Bronchial epithelial cell (primary cell): ENCODE data around the gene TTC39C. TPM values are rescaled to one million over a fixed set of nuclear protein-coding genes. Genes with fewer than 3 reads are reported as not detected.

Experiments
- DNase-seq: peaks from one replicate; pipeline ENCODE4 v3.0.0-alpha.2; 2010; ENCODE audit warnings: low read depth
- FAIRE-seq: peaks from 2 replicates; lab custom pipeline; 2011; peaks lifted over from hg19 to GRCh38; lab: Jason Lieb, UNC
- H3K27me3 ChIP-seq: 2 replicates; pipeline ENCODE4 v1.5.1; 2011; ENCODE audit warnings: low read length; ENCODE audit not compliant: control insufficient read depth, insufficient read depth
- H3K36me3 ChIP-seq: 2 replicates; pipeline ENCODE4 v1.5.1; 2011; ENCODE audit warnings: low read length; ENCODE audit not compliant: control insufficient read depth, insufficient read depth
- H3K4me3 ChIP-seq: 2 replicates; pipeline ENCODE4 v1.5.1; 2011; ENCODE audit warnings: mild to moderate bottlenecking, low read depth, low read length, control low read depth
- CTCF ChIP-seq: IDR thresholded peaks from 2 replicates; pipeline ENCODE4 v1.5.1; 2011; ENCODE audit warnings: mild to moderate bottlenecking, moderate library complexity, low read length, control low read depth, inconsistent platforms; ENCODE audit not compliant: insufficient read depth, severe bottlenecking
- total RNA-seq: library from RNA; depleted of rRNA; stranded (reverse); fragments of >200 nt; gene quantifications from 2 replicates; pipeline ENCODE4 v1.2.1, GENCODE V29; 2014

The TTC39C gene
- total RNA-seq, 1 donor from 2014 or later, result 15.3 TPM

- no peak for DNase-seq
- no peak for FAIRE-seq
- Histone ChIP-seq H3K4me3 (no peak overlapping the region), H3K27me3 (no peaks in the 10 kb centered on the region), H3K36me3 (no peaks in the 10 kb centered on the region)
- TF ChIP-seq CTCF, result no peak
Observed at GRCh38 chr18:24003903-24004640, 10.5 kb upstream of the TTC39C start.

- DNase-seq, result peak; percentile 50
- TF ChIP-seq CTCF, result no peak
Observed at GRCh38 chr18:24006712-24007313, 7.7 kb upstream of the TTC39C start.

GRCh38 chr18:24009246-24009645, 5.3 kb upstream of the TTC39C start:
- H3K27me3 ChIP-seq, result no peaks in the 10 kb centered on the region
- TF ChIP-seq CTCF, result no peak
- DNase-seq (no peak), FAIRE-seq (no peak)
- H3K36me3 ChIP-seq, result no peaks in the 10 kb centered on the region
- no peak overlapping the region for H3K4me3 ChIP-seq

More at GRCh38 chr18:24006712-24007313, 7.7 kb upstream of the TTC39C start:
- FAIRE-seq, result no peak
- no peaks in the 10 kb centered on the region for H3K27me3 ChIP-seq
- H3K4me3 ChIP-seq, result no peak overlapping the region
- no peaks in the 10 kb centered on the region for H3K36me3 ChIP-seq

- Histone ChIP-seq H3K4me3 (no peak overlapping the region), H3K36me3 (no peaks in the 10 kb centered on the region), H3K27me3 (no peaks in the 10 kb centered on the region)
- DNase-seq (no peak), FAIRE-seq (peak; percentile 32)
- TF ChIP-seq CTCF, result no peak
Observed at GRCh38 chr18:24009651-24010333, 4.8 kb upstream of the TTC39C start.

- no peak overlapping the region for H3K4me3 ChIP-seq
- no peaks in the 10 kb centered on the region for H3K27me3 ChIP-seq
- H3K36me3 ChIP-seq, result no peaks in the 10 kb centered on the region
- FAIRE-seq (no peak), DNase-seq (no peak)
- TF ChIP-seq CTCF, result no peak
Observed at GRCh38 chr18:24010673-24011072, 3.9 kb upstream of the TTC39C start.
